GM19324 (cell line): ENCODE data around the gene TAOK2.

Experiments
- ATAC-seq: cut with Tn5 transposase; IDR thresholded peaks from one replicate; pipeline ENCODE4 v1.9.1; 2021; ENCODE audit warnings: mild to moderate bottlenecking, moderate library complexity; ENCODE audit not compliant: unreplicated experiment, low FRiP score

Gene TAOK2

GRCh38 chr16:29986231-29986630, 12.6 kb downstream of the TAOK2 start:
- no peak for ATAC-seq

GRCh38 chr16:29986931-29987330, 13.3 kb downstream of the TAOK2 start:
- ATAC-seq: no peak

- no peak for ATAC-seq
Measured at GRCh38 chr16:29987371-29988085, 13.9 kb downstream of the TAOK2 start.

DNA sequence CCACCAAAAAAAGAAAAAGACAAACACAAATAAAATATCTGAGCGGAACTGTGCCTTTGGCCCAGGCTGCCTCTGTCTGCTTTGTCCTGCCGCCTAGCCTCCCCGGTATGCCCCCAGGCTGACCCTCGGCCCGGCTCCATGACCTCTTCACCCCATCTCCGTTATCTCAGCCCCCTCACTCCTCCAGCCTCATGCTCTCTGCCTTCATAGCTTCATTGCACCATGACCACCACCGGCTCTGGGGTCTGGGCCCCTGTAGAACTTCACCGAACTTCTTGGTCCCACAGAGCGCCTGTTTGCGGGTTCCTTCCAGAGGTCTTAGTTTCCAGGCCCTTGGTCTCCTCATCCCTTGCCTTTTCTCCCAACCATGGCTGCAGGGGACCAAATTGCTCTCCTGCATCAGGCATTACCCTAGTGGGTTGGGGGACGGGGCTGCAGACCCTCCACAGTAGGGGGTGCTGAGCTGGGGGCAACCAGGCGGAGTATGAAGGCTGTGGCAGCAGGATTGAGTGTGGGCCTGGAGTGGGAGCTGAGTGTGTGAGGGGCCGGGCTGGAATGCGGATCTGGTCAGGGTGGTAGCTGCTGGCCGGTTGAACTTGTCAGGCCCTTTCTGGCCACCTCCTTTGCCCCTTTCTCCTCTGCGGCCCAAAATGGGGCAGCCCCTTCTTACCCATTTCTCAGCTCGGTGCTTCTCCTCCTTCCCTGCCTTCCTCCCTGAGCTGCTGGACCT, 14.8 kb downstream of the TAOK2 start:
- no peak for ATAC-seq

DNA sequence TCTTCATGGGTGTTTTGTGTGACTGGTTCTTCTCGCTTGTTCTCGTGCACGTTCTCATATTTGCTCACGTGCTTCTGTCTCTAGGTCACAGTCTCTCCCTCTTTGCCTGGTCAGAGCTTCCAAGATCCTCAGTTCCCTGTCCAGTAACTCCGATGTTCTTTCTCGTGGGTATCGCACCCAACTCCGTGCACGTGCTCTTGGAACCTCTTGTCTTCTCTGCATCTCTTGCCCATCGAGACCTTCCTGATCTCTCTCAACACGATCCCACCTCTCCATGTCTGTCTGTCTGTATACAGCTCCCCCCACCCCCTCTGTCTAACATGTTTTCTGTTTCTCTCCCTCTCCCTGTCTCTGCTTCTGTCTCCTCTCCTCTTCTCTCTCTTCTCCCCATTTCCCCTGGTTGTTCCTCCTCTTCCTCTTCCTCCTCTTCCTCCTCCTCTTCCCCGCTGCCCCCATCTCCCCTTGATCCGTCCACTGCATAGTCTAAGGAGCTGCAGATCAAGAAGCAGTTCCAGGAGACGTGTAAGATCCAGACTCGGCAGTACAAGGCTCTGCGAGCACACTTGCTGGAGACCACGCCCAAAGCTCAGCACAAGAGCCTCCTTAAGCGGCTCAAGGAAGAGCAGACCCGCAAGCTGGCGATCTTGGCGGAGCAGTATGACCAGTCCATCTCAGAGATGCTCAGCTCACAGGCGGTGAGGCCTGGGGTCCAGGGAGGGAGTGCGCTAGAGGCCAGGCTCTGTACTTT, 15.6 kb downstream of the TAOK2 start:
- ATAC-seq: no peak

- ATAC-seq: no peak
Measured at GRCh38 chr16:29990034-29990433, 16.4 kb downstream of the TAOK2 start.

DNA sequence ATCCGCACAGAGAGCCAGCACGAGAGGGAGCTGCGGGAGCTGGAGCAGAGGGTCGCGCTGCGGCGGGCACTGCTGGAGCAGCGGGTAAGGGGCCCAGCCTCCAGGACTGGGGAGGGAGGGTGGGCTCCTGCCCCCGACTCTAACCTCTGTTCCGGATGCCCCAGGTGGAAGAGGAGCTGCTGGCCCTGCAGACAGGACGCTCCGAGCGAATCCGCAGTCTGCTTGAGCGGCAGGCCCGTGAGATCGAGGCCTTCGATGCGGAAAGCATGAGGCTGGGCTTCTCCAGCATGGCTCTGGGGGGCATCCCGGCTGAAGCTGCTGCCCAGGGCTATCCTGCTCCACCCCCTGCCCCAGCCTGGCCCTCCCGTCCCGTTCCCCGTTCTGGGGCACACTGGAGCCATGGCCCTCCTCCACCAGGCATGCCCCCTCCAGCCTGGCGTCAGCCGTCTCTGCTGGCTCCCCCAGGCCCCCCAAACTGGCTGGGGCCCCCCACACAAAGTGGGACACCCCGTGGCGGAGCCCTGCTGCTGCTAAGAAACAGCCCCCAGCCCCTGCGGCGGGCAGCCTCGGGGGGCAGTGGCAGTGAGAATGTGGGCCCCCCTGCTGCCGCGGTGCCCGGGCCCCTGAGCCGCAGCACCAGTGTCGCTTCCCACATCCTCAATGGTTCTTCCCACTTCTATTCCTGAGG, 17.4 kb downstream of the TAOK2 start:
- no peak for ATAC-seq

- ATAC-seq: no peak
Measured at GRCh38 chr16:29991571-29991904, 17.9 kb downstream of the TAOK2 start.

GRCh38 chr16:29992344-29992967, 18.8 kb downstream of the TAOK2 start:
- ATAC-seq: no peak

DNA sequence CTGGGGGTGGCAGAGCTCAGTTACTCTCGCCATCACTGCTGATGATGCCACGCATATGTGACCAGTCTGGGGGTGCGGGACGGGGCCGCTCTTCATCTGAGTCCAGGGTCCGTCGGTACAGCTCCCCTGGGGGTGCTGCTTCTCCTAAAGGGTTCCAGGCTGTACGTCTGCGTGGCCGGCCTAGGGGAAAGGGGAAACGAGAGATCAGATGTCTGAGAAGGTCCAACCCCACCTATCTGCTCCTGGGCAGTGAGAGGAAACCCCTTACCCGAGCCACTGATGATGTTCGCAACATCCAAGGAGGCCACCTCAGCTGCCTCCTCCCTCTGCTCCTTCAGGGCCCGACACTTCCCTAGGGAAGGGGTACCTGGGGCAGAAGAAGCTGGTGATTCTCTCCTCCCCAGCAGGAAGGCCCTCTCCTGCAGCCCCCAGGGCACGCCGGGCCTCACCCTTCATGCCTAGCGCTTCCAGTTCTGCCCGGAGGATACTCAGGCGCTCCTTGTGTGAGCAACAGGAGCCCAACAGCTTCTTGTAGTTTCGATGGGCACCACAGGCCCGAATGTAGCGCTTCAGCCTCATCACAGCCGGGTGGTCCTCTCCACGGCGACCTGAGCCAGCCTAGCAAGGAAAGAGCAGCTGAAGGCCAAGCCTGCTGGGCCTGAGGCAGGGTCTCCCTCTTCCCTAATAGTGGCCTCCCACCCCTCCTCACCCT, 19.7 kb downstream of the TAOK2 start:
- no peak for ATAC-seq

DNA sequence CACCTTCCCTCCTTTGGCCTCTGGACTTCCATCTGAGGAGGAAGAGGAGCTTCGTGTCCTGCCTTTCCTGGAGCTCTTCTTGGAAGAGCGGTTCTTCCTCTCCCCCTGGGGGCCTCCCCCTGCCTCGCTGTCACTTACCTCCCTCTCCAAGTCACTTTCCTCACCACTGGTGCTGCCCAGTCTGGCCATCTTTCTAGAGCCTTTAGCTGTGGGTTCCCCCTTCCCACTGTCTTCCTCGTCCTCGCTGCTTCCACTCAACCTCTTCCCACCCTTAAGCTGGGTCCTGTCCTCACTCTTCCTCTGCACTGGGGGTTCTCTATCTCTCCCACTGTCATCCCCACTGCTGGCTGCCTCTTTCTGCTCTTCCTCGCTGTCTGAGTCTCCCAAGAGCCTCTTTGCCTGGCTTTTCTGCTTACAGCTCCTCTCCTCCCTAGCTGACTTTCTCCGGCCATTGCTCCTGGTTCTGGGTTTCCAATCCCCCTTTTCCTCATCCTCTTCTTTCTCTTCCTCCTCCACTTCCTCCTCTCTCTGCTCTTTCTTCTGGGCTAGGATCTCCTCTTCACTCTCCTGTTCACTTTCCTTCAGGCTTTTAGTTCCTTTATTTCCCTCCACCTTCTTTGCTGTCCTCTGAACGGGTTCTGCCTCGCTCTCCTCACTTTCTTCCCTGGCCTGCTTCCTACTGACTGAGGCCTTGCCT, 20.4 kb downstream of the TAOK2 start:
- no peak for ATAC-seq

DNA sequence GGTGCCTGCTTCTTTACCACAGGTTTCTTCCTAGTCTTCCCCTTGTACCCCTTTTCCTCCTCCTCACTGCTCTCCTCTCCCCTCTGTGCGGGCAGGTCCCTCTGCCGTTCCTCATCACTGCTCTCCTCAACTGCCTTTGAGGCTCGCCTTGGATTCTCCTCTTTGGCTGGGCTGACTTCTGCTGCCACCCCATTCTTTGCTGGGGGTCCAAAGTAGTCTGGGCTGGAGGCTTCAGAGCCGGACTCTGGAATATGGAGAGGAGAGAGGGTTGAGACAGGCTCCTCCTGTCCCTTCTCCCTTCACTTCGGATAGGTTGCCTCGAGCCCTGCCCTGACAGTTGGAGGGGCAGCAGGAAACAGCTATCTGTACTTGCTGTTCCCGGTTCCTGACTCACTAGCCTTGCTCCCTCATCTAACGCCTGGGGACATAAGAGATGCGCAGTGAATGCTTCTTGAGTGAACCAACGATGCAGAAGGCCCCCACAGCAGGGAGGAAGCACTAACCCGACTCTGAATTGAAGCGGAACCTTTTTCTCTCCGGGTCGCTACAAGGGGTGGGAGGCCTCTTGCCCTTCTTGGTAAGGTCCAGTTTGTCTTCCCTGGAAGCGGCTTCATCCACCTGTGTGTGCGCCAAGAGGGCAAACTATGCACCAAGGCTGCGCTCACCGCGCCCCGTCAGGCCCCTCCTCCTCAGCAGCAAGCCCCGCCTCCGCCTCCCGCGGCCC, 21.1 kb downstream of the TAOK2 start:
- peak; percentile 13 for ATAC-seq

GRCh38 chr16:29995324-29995910, 21.7 kb downstream of the TAOK2 start, which contains the start of gene HIRIP3:
TSS of gene HIRIP3 (minus strand) at chr16:29995617. CDS start at chr16:29995605, 12 bp downstream.
- peak; percentile 66 for ATAC-seq

- ATAC-seq: peak; percentile 94
Measured at GRCh38 chr16:29995911-29996765, 22.5 kb downstream of the TAOK2 start, which contains the start of gene INO80E. TSS of gene INO80E (plus strand) at chr16:29996241. CDS start at chr16:29996311, 70 bp downstream.

GRCh38 chr16:29996766-29997250, 23.1 kb downstream of the TAOK2 start:
- ATAC-seq: no peak

DNA sequence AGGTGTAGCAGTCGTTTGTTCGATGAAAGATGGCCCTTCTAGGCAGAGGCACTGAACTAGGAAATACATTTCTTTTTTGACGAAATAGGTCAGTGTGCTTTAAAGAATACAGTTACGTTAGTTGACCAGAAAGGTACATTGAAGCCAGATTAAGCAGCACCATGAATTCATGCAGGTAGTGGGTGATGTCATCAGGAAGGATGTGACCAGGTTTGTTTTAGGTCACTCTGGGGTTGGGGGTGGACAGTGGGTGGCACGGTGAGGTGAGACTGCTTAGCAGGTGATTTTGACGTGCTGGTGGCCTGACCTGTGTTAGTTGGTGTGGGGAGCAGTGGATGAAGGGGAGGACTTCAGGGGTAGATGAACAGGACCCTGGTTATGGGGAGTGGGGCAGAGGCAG, 25.9 kb downstream of the TAOK2 start:
- no peak for ATAC-seq
